OCI-LY3 (cell line): Measurements from ENCODE around the gene VSIG10L2.

Experiments
- H2AFZ ChIP-seq: fragments of 200-600, 300-600 bp; shearing (Covaris generic); 2 replicates; pipeline ENCODE4 v1.6.0; 2014; ENCODE audit warnings: antibody characterized with exemption, low read depth, low read length
- H3K27ac ChIP-seq: fragments of 200-600, 300-600 bp; sonication (generic); 2 replicates; pipeline ENCODE4 v1.5.1; 2014; ENCODE audit warnings: mild to moderate bottlenecking, low read length, moderate library complexity, mixed read lengths
- H3K27me3 ChIP-seq: fragments of 200-600, 300-600 bp; sonication (generic); 2 replicates; pipeline ENCODE4 v1.6.1; 2014; ENCODE audit warnings: low read depth, low read length, mixed read lengths
- H3K36me3 ChIP-seq: fragments of 200-600, 300-600 bp; sonication (generic); replicated peaks from 2 replicates; pipeline ENCODE3; 2014; ENCODE audit warnings: low read depth, low read length, mixed read lengths
- H3K4me1 ChIP-seq: fragments of 300-600, 200-600 bp; sonication (generic); 2 replicates; pipeline ENCODE4 v1.6.1; 2014; ENCODE audit warnings: low read length, mixed read lengths
- H3K4me2 ChIP-seq: fragments of 200-600, 300-600 bp; sonication (generic); 2 replicates; pipeline ENCODE4 v1.6.1; 2014; ENCODE audit warnings: low read length, mixed read lengths
- H3K4me3 ChIP-seq: fragments of 300-600, 200-600 bp; sonication (generic); 2 replicates; pipeline ENCODE4 v1.5.1; 2014; ENCODE audit warnings: antibody characterized with exemption, mild to moderate bottlenecking, low read length, moderate library complexity
- H3K79me2 ChIP-seq: fragments of 300-600, 200-600 bp; shearing (Covaris generic); 2 replicates; pipeline ENCODE4 v1.6.1; 2014; ENCODE audit warnings: mild to moderate bottlenecking, low read length, mixed read lengths
- H3K9ac ChIP-seq: fragments of 300-600, 200-600 bp; shearing (Covaris generic); 2 replicates; pipeline ENCODE4 v1.6.0; 2014; ENCODE audit warnings: mild to moderate bottlenecking, low read length, moderate library complexity
- H3K9me3 ChIP-seq: fragments of 200-600, 300-600 bp; shearing (Covaris generic); 2 replicates; pipeline ENCODE4 v1.6.1; 2014; ENCODE audit warnings: low read length, mixed read lengths; ENCODE audit not compliant: insufficient read depth
- H4K20me1 ChIP-seq: fragments of 200-600, 300-600 bp; sonication (generic); 2 replicates; pipeline ENCODE4 v1.6.1; 2016; ENCODE audit warnings: low read length, mixed read lengths; ENCODE audit not compliant: insufficient read depth
- CTCF ChIP-seq: fragments of 200-600, 300-600 bp; sonication (generic); IDR thresholded peaks from 2 replicates; pipeline ENCODE4 v1.5.1; 2014; ENCODE audit warnings: antibody characterized with exemption, low read length, low read depth
- EZH2phosphoT487 ChIP-seq: fragments of 200-600 bp; shearing (Covaris generic); IDR thresholded peaks from 2 replicates; pipeline ENCODE4 v1.6.1; 2018; ENCODE audit warnings: antibody characterized with exemption, mixed run types, low read depth

The VSIG10L2 gene

GRCh38 chr11:125950696-125951651 lies 5.1 kb downstream of the VSIG10L2 start:
- Histone ChIP-seq H3K79me2 (no peaks in the 10 kb centered on the region), H3K9me3 (no peaks in the 10 kb centered on the region), H4K20me1 (no peaks in the 10 kb centered on the region), H3K9ac (no peak overlapping the region), H3K27me3 (no peaks in the 10 kb centered on the region), H3K4me2 (no peak overlapping the region), H2AFZ (no peak overlapping the region), H3K4me1 (no peaks in the 10 kb centered on the region), H3K36me3 (no peaks in the 10 kb centered on the region), H3K27ac (no peak overlapping the region), H3K4me3 (no peak overlapping the region)
- TF ChIP-seq CTCF, result no peak
- TF ChIP-seq EZH2phosphoT487, result no peak

GRCh38 chr11:125951731-125952130 lies 5.9 kb downstream of the VSIG10L2 start:
- Histone ChIP-seq H3K4me1 (no peaks in the 10 kb centered on the region), H3K9ac (no peak overlapping the region), H3K27ac (no peak overlapping the region), H3K36me3 (no peaks in the 10 kb centered on the region), H3K4me2 (no peak overlapping the region), H2AFZ (no peak overlapping the region), H3K4me3 (no peak overlapping the region), H3K79me2 (no peaks in the 10 kb centered on the region), H4K20me1 (no peaks in the 10 kb centered on the region), H3K9me3 (no peaks in the 10 kb centered on the region), H3K27me3 (no peaks in the 10 kb centered on the region)
- TF ChIP-seq CTCF, result no peak
- TF ChIP-seq EZH2phosphoT487, result no peak

- no peak overlapping the region for H3K27ac ChIP-seq
- no peak overlapping the region for H3K4me3 ChIP-seq
- H2AFZ ChIP-seq, result no peak overlapping the region
- H3K36me3 ChIP-seq, result no peaks in the 10 kb centered on the region
- TF ChIP-seq EZH2phosphoT487, result no peak
- TF ChIP-seq CTCF, result no peak
- H3K9ac ChIP-seq, result no peak overlapping the region
- no peaks in the 10 kb centered on the region for H3K79me2 ChIP-seq
- no peaks in the 10 kb centered on the region for H3K27me3 ChIP-seq
- H4K20me1 ChIP-seq, result no peaks in the 10 kb centered on the region
- H3K4me1 ChIP-seq, result no peaks in the 10 kb centered on the region
- no peak overlapping the region for H3K4me2 ChIP-seq
- H3K9me3 ChIP-seq, result no peaks in the 10 kb centered on the region
Observed at GRCh38 chr11:125952559-125952958, 6.7 kb downstream of the VSIG10L2 start.

DNA sequence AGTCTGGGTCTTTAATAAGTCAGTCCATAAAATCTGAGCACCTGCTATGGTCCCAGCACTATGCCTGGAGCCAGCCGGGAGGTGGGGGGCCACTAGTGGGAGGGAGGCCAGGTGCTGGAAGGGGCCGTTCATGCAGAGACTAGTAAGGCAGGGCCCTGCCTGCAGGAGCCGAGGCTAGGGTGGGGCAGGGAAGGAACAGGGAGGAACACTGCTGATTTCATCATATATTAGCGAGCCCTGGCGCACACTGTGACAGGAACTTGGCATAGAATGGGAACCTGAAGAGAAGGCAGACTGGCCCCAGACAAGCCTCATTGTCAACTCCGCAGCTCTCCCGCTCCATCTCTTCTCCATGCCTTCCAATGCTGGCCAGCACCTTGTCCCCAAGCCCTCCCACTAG lies 7.1 kb downstream of the VSIG10L2 start:
- no peaks in the 10 kb centered on the region for H3K79me2 ChIP-seq
- no peak overlapping the region for H2AFZ ChIP-seq
- H3K9me3 ChIP-seq, result no peaks in the 10 kb centered on the region
- no peak overlapping the region for H3K27ac ChIP-seq
- H3K27me3 ChIP-seq, result no peaks in the 10 kb centered on the region
- no peak overlapping the region for H3K4me2 ChIP-seq
- H3K36me3 ChIP-seq, result no peaks in the 10 kb centered on the region
- H3K4me1 ChIP-seq, result no peaks in the 10 kb centered on the region
- no peak overlapping the region for H3K4me3 ChIP-seq
- H3K9ac ChIP-seq, result no peak overlapping the region
- no peaks in the 10 kb centered on the region for H4K20me1 ChIP-seq
- TF ChIP-seq CTCF, result no peak
